A549 (cell line): ENCODE measurements around the gene PATJ. TPM values are rescaled to one million over a fixed set of nuclear protein-coding genes. Genes with fewer than 3 reads are reported as not detected.
"Not testable (repeated sequence)": the region's sequence is repeated elsewhere in the genome, so short reads cannot be mapped to it uniquely, and the experiment has no call there.

ENCODE experiments used
- ATAC-seq, 2 experiments: fragments of 200-7000 bp in 1 of 2; fragments of >200 bp in 1 of 2; cut with Nextera tagmentation in 1 of 2; cut with Tn5 transposase in 1 of 2; 3 replicates each; pipeline versions ENCODE4 v1.8.0 to v1.9.1; 2018 to 2020; ENCODE audit warnings: mild to moderate bottlenecking in 1 of 2, moderate library complexity in 1 of 2
- CTCF ChIA-PET: fragments of 300-600 bp; sonication (Branson Sonifier 250); formaldehyde crosslinking; extraction: SDS; loops from one replicate; lab custom pipeline; 2021; ENCODE audit warnings: antibody characterized with exemption, inconsistent platforms; lab: Yijun Ruan, JAX
- POLR2A ChIA-PET: fragments of 350-600 bp; formaldehyde crosslinking; extraction: SDS; loops from one replicate; lab custom pipeline; 2021; ENCODE audit warnings: antibody characterized with exemption, inconsistent platforms; lab: Yijun Ruan, JAX
- DNase-seq, 2 experiments: peaks; one replicate each; pipeline versions ENCODE4 v3.0.0 to v3.0.0-alpha.2; 2011 to 2016; ENCODE audit warnings: low read depth in 1 of 2, low spot score in 1 of 2
- FAIRE-seq: peaks from 2 replicates; lab custom pipeline; 2011; peaks lifted over from hg19 to GRCh38; lab: Jason Lieb, UNC
- H3K27ac ChIP-seq, 2 experiments: fragments of >200 bp; sonication (Bioruptor Twin); formaldehyde crosslinking; 3 replicates each; pipeline ENCODE4 v1.5.1; 2016 to 2017
- H3K4me1 ChIP-seq: fragments of >200 bp; sonication (Bioruptor Twin); formaldehyde crosslinking; 3 replicates; pipeline ENCODE4 v1.6.1; 2016
- H3K4me2 ChIP-seq: fragments of >200 bp; sonication (Bioruptor Twin); formaldehyde crosslinking; 3 replicates; pipeline ENCODE4 v1.6.1; 2016
- H3K4me3 ChIP-seq: fragments of >200 bp; sonication (Bioruptor Twin); formaldehyde crosslinking; 3 replicates; pipeline ENCODE4 v1.5.1; 2016
- H3K9me3 ChIP-seq: fragments of >200 bp; sonication (Bioruptor Twin); formaldehyde crosslinking; 3 replicates; pipeline ENCODE4 v1.6.1; 2016
- CBX2 ChIP-seq: fragments of 200-600 bp; sonication (generic); IDR thresholded peaks from 2 replicates; pipeline ENCODE4 v1.6.1; 2016; ENCODE audit warnings: low read depth, mild to moderate bottlenecking, borderline replicate concordance
- ELK1 ChIP-seq: fragments of 150-350 bp; IDR thresholded peaks from 2 replicates; pipeline ENCODE4 v1.6.1; 2014; ENCODE audit warnings: low read depth, mild to moderate bottlenecking, low read length
- ESRRA ChIP-seq: fragments of 150-350 bp; IDR thresholded peaks from 2 replicates; pipeline ENCODE4 v1.6.1; 2014; ENCODE audit warnings: mild to moderate bottlenecking, low read length, borderline replicate concordance
- FOSB ChIP-seq: fragments of 250-450 bp; sonication (Bioruptor Pico); IDR thresholded peaks from 2 replicates; pipeline ENCODE4 v1.5.0; 2020; ENCODE audit warnings: mild to moderate bottlenecking, moderate library complexity
- FOSL2 ChIP-seq, 2 experiments: fragments of 450-650 bp in 1 of 2; fragments of >200 bp in 1 of 2; sonication (Bioruptor Twin) in 1 of 2; formaldehyde crosslinking; IDR thresholded peaks; 2 replicates each; pipeline versions ENCODE4 v1.5.0 to v1.6.1; 2016 to 2020; ENCODE audit warnings: mild to moderate bottlenecking in 1 of 2, moderate library complexity in 1 of 2
- HMGXB4 ChIP-seq: fragments of 250-450 bp; sonication (Bioruptor Pico); IDR thresholded peaks from 2 replicates; pipeline ENCODE4 v1.5.0; 2021; ENCODE audit warnings: mild to moderate bottlenecking, moderate library complexity, borderline replicate concordance
- JUNB ChIP-seq: fragments of >200 bp; sonication (Bioruptor Twin); formaldehyde crosslinking; IDR thresholded peaks from 2 replicates; pipeline ENCODE4 v1.6.1; 2016
- KDM5A ChIP-seq: fragments of 200-600 bp; sonication (generic); IDR thresholded peaks from 2 replicates; pipeline ENCODE4 v1.6.1; 2016; ENCODE audit warnings: antibody characterized with exemption, mild to moderate bottlenecking
- TP53 ChIP-seq: fragments of 250-450 bp; sonication (Bioruptor Pico); IDR thresholded peaks from 2 replicates; pipeline ENCODE4 v1.5.0; 2021; ENCODE audit warnings: mild to moderate bottlenecking, moderate library complexity
- USF2 ChIP-seq: fragments of 450-650 bp; IDR thresholded peaks from 2 replicates; pipeline ENCODE4 v1.6.1; 2014; ENCODE audit warnings: antibody characterized with exemption
- ZSCAN20 ChIP-seq: fragments of 250-450 bp; sonication (Bioruptor Pico); IDR thresholded peaks from 2 replicates; pipeline ENCODE4 v1.8.0; 2022; ENCODE audit warnings: mild to moderate bottlenecking, moderate library complexity
- WGBS: methylation state at CpG from one replicate; pipeline ENCODE4 v1.1.6; 2017; ENCODE audit errors: missing lambda C conversion rate; 5-methylcytosine and 5-hydroxymethylcytosine counted together
- polyA plus RNA-seq, 4 experiments: library from polyadenylated mRNA; depleted of rRNA in 3 of 4; stranded (reverse); fragments of >200 nt; fragmentation: RNase III in 1 of 4; extraction: RNeasy Plus Mini Kit Qiagen cat#74134 plus additional on column Dnase treatment in 1 of 4; gene quantifications; 2 replicates in 3 of 4; 3 replicates in 1 of 4; pipeline ENCODE4 v1.2.3, GENCODE V29; 2011 to 2017
- TF ChIP-seq, protein P1 (sequence below): IDR thresholded peaks from 2 replicates; pipeline ENCODE4 v1.6.1; 2012; ENCODE audit warnings: low read depth, borderline replicate concordance

PATJ gene
- polyA plus RNA-seq, 2 of the 4 experiments (the other 2 are of a cell fraction), result 6.0 to 14.7 TPM

DNA sequence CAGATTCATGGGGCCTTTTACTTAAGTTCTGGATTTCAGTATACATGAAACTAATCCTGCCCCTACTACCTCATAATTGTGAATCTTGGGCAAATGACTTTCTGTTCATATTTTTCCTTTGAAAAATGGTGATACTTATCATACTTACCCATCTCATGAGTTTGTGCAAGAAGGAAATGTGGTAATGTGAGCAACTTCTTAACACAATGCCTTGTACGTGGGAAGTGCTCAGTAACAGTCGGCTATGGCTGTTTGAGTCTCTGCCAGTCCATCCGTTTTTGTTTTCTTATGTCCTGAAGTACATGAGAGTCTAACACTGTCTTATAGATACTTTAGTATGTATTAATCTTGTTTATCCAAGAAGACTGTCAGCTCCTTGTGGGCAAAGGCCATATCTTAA lies 86.5 kb downstream of the PATJ start:
- ATAC-seq, result no peak
- Histone ChIP-seq H3K4me2 (no peak overlapping the region), H3K9me3 (no peaks in the 10 kb centered on the region), H3K27ac (no peak overlapping the region), H3K4me1 (no peaks in the 10 kb centered on the region), H3K4me3 (no peak overlapping the region)
- FAIRE-seq, result no peak
- no peak for TF ChIP-seq JUNB
- TF ChIP-seq FOSL2 (IDR thresholded peaks at IDR 0.05), result no peak
- TF ChIP-seq FOSL2 (CRISPR knock-in tag; IDR thresholded peaks at IDR 0.05), result no peak
- no peak for TF ChIP-seq ZSCAN20 (CRISPR knock-in tag)
- TF ChIP-seq ESRRA, result no peak
- TF ChIP-seq HMGXB4 (CRISPR knock-in tag), result no peak
- no peak for TF ChIP-seq TP53 (CRISPR knock-in tag)
- TF ChIP-seq ELK1, result no peak
- no peak for TF ChIP-seq USF2
- TF ChIP-seq FOSB (CRISPR knock-in tag), result no peak
- TF ChIP-seq CBX2, result no peak
- CTCF ChIA-PET, result interaction anchor here (0.6 kb wide), 1 partner anchor 1303 kb away, joined by 6 read pairs; no protein-coding TSS in a partner anchor
- 87% methylated on average over 3 of the region's 3 CpGs for WGBS
- POLR2A ChIA-PET, result no interaction called here
- DNase-seq, result no peak

DNA sequence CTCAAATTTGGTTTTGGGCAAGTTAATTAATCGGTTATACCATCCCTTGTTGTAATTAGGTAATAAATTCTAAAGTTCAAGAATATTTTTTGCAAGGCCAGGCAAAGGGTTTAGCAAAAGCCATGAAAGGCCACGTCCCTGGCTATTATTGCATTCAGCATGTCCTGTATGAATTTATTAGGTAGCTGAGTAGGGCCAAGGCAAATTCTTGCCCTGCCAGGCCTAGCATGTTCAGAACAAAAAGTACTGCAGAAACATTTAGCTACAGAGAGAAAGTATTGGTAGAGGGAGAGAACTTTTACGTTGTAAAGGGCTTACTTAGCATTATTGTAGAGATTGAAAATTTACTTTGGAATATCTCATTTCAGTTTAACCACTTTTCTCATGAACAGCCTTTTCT lies 94.4 kb downstream of the PATJ start:
- Histone ChIP-seq H3K9me3 (no peaks in the 10 kb centered on the region), H3K27ac (no peak overlapping the region), H3K4me3 (no peak overlapping the region), H3K4me2 (no peak overlapping the region), H3K4me1 (peaks cover 10% of the 10 kb centered on the region)
- DNase-seq, result no peak
- 48% methylated on average over 3 of the region's 3 CpGs for WGBS
- FAIRE-seq, result no peak
- TF ChIP-seq, protein P1, sequence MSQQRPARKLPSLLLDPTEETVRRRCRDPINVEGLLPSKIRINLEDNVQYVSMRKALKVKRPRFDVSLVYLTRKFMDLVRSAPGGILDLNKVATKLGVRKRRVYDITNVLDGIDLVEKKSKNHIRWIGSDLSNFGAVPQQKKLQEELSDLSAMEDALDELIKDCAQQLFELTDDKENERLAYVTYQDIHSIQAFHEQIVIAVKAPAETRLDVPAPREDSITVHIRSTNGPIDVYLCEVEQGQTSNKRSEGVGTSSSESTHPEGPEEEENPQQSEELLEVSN, result no peak
- no peak for ATAC-seq
- ChIA-PET POLR2A (no interaction called here), CTCF (no interaction called here)

GRCh38 chr1:61837607-61838006 lies 95.3 kb downstream of the PATJ start:
- ATAC-seq, H3K4me3 ChIP-seq, POLR2A ChIA-PET, DNase-seq, H3K27ac ChIP-seq, FAIRE-seq, H3K4me1 ChIP-seq, H3K9me3 ChIP-seq, H3K4me2 ChIP-seq: not testable (repeated sequence)
- CTCF ChIA-PET, result interaction anchor here (0.6 kb wide), 1 partner anchor 1445 kb away, joined by 3 read pairs; no protein-coding TSS in a partner anchor
- WGBS, result 88% methylated on average over 6 of the region's 6 CpGs

DNA sequence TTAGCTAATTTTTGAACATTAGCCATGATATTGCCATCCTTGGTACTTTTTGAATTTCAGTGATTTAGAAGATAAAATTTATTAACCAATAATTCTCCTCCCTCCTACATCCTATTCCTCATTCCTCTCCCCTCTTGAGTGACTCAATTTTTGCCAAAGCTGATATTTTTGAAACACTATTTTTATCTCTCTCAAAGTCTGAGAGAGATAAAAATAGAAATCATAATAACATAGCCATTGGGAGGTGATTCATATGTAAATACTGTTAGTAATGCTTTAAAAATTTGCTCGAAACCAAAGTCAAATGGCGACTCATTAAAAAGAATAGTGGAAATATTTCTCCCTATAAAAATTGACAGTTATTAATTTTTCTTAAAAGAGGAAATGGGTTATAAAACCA lies 97.4 kb downstream of the PATJ start:
- CTCF ChIA-PET, result no interaction called here
- H3K9me3 ChIP-seq, result no peaks in the 10 kb centered on the region
- H3K4me3 ChIP-seq, result no peak overlapping the region
- H3K27ac ChIP-seq, result no peak overlapping the region
- peaks cover 10% of the 10 kb centered on the region for H3K4me1 ChIP-seq
- WGBS, result 54% methylated on average over 2 of the region's 2 CpGs
- FAIRE-seq, result no peak
- ATAC-seq, result no peak
- POLR2A ChIA-PET, result no interaction called here
- TF ChIP-seq FOSL2 (IDR thresholded peaks at IDR 0.05) (no peak), FOSL2 (CRISPR knock-in tag; IDR thresholded peaks at IDR 0.05) (peak; percentile 48; the same call in 1 of the 2 replicates), KDM5A (no peak)
- TF ChIP-seq, all 56 proteins: peak for 1
- no peak for DNase-seq
- no peak overlapping the region for H3K4me2 ChIP-seq
